Subcutaneous adipose tissue (tissue), 4 donors: ENCODE results near the gene SMIM41. TPM values are rescaled to one million over a fixed set of nuclear protein-coding genes. Genes with fewer than 3 reads are reported as not detected.

Experiments used
- total RNA-seq, 4 donors: library from RNA; depleted of rRNA; stranded (reverse); fragments of >200 nt; gene quantifications; one replicate each; pipeline ENCODE4 v1.1.0, GENCODE V29; 2016
- TF ChIP-seq, protein P1 (sequence below): fragments of 450-650 bp; IDR thresholded peaks from one replicate; pipeline ENCODE4 v1.5.1; 2016; ENCODE audit warnings: low read depth, mild to moderate bottlenecking, control low read depth, antibody characterized with exemption, moderate library complexity

Gene SMIM41
- total RNA-seq, 4 donors from 2014 or later, result not detected

DNA sequence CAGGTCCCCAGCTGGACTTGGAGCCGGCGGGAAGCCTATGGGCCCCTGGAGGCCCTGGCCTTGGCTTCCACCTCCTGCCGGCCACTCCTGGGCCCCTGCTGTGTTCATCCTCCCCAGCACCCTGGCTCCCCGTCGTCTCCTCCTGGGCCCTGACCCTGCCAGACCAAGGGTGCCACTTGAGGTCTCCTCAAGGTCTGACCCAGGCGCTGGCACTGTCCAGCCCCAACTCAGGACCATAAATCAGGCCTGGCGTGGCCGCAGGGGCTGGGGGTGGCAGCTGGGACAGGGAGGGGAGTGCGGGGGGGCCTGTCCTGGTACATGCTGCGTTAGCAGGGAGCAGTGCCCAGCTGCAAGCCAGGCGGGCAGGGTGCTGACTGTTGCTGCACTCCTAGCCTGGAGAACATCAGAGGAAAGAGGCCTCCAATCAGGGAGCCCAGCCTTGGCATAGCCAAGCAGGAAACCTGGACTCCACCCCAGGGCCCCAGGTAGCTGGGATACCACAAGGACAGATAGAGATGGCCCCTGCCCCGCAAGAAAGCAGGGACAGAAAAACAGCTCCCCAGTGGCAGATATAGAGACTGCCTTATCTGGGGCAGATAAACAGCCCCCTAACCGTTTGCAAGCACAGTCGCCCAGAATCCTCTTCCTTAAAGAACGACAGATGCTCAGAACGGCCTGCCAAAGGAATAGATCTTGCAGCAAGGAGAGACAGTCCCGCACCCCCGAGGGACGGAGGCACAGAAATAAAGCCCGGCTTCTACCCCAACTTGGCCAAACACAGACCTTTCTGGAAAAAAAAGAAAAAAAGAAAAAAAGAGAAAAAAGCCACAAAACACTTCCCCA is 16.2 kb upstream of the SMIM41 start:
- TF ChIP-seq, protein P1, sequence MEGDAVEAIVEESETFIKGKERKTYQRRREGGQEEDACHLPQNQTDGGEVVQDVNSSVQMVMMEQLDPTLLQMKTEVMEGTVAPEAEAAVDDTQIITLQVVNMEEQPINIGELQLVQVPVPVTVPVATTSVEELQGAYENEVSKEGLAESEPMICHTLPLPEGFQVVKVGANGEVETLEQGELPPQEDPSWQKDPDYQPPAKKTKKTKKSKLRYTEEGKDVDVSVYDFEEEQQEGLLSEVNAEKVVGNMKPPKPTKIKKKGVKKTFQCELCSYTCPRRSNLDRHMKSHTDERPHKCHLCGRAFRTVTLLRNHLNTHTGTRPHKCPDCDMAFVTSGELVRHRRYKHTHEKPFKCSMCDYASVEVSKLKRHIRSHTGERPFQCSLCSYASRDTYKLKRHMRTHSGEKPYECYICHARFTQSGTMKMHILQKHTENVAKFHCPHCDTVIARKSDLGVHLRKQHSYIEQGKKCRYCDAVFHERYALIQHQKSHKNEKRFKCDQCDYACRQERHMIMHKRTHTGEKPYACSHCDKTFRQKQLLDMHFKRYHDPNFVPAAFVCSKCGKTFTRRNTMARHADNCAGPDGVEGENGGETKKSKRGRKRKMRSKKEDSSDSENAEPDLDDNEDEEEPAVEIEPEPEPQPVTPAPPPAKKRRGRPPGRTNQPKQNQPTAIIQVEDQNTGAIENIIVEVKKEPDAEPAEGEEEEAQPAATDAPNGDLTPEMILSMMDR, result no peak

- TF ChIP-seq, protein P1, result no peak
Observed at GRCh38 chr12:52063981-52064649, 15.4 kb upstream of the SMIM41 start.

- TF ChIP-seq, protein P1, result no peak
Observed at GRCh38 chr12:52066346-52067080, 13.0 kb upstream of the SMIM41 start.

- TF ChIP-seq, protein P1, result no peak
Observed at GRCh38 chr12:52067081-52067374, 12.5 kb upstream of the SMIM41 start.

GRCh38 chr12:52069327-52070184 is 9.9 kb upstream of the SMIM41 start, which contains the start of gene ATG101:
ATG101 (plus strand) TSS chr12:52069978; CDS start chr12:52073651, 3,673 bp downstream.
- TF ChIP-seq, protein P1, result no peak

- TF ChIP-seq, protein P1, result no peak
Observed at GRCh38 chr12:52070185-52070925, 9.1 kb upstream of the SMIM41 start.
